GM19035 (cell line): ENCODE results near the gene NRXN3.

Experiments
- ATAC-seq: cut with Tn5 transposase; IDR thresholded peaks from one replicate; pipeline ENCODE4 v1.9.1; 2021; ENCODE audit not compliant: unreplicated experiment

Gene NRXN3

GRCh38 chr14:78701246-78701645 is 531.1 kb downstream of the NRXN3 start:
- no peak for ATAC-seq

DNA sequence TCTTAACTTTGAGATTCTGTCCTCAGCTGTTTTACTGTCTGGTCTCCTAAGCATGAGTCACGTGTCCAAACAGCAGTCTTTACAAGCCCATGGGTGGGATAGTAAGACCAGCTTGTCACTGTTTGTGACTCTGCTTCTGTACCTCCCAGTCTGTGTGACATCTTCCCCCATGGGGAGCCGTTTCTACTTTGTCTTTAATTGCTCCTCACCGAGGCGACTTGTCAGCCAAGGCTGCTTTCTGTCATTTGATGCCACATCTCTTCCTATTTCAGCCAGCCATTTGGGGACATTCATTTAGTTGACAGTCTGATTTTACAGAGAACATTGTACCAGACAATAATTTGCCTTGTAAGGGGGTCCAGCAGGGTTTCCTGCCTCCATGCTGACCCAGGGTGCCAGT is 534.8 kb downstream of the NRXN3 start:
- no peak for ATAC-seq

DNA sequence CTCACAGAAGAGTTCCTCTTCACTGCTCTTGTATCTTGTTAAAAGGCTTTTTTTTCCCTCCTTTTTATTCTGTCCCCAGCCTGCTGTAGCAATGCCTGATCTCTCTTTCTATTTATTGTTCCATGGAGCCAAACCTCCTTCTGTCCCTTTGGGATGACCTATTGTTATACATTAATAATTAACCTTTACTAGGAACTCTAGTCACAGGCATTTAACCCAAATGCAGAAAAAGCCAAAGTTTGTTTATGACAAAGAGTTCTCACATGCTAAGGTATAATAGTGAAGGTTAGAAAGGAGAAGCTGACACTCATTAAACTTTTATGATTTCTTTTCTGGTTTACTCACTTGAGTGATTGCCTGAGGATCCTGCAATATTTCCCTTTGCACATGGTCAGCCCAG is 535.8 kb downstream of the NRXN3 start:
- ATAC-seq = no peak

DNA sequence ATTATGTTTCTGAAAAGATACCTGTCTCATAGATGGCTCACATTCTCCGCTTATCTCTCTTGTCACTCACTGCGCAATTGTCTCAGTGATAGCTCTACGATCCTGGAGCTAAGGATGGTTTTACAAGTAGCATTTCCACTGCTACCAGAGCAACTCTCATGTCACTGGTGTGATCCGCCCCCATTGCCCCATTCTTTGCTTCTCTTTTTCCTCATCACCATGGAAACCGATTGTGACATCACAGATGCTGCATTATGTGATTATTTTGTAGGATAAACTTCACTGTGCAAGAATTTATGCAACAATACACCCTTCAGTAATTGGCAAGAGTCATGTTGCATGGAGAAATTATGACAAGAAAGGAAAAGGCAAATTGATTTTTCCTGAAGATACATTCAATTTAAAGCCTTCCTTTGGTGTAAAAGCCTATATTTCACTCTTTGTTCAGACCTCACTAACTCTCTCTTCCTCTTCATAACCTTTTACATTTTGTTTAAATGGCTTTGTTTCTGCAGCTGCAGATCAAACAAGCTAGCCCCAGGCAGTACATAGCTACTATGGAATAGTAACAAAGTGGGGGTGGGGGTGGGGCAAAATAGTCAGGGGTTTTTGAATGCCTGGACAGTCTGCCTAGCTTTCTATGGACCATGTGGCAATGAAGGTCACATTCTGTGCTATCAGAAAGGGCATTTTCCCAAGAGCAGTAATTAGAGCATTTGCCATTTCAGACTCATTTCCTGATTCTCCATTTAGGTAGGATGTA is 539.8 kb downstream of the NRXN3 start:
- ATAC-seq = no peak

DNA sequence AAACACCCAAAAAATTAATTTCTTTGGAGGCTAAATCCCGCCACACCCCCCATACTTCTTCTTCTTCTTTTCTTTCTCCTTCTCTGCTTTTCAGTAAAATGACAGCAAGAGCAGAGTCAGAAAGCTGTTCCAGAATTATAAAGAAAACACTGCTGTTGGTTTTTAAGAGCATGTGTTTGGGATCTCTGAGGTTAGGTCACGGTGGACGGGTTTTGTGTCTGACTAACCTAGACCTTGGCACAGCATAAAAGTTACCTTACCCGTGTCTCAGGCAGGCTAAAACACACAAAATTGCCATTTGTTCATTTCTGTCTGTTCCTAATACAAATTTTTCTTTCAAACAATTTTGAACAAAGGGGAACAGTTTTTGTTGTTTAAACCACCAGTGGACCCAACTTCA is 540.8 kb downstream of the NRXN3 start:
- ATAC-seq = no peak

GRCh38 chr14:78713716-78714115 is 543.5 kb downstream of the NRXN3 start:
- ATAC-seq = no peak

DNA sequence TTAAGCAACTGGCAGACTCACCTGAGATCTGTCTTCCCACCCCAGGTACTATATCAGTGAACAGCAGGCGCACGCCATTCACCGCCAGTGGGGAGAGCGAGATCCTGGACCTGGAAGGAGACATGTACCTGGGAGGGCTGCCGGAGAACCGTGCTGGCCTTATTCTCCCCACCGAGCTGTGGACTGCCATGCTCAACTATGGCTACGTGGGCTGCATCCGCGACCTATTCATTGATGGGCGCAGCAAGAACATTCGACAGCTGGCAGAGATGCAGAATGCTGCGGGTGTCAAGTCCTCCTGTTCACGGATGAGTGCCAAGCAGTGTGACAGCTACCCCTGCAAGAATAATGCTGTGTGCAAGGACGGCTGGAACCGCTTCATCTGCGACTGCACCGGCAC is 544.5 kb downstream of the NRXN3 start:
- no peak for ATAC-seq

DNA sequence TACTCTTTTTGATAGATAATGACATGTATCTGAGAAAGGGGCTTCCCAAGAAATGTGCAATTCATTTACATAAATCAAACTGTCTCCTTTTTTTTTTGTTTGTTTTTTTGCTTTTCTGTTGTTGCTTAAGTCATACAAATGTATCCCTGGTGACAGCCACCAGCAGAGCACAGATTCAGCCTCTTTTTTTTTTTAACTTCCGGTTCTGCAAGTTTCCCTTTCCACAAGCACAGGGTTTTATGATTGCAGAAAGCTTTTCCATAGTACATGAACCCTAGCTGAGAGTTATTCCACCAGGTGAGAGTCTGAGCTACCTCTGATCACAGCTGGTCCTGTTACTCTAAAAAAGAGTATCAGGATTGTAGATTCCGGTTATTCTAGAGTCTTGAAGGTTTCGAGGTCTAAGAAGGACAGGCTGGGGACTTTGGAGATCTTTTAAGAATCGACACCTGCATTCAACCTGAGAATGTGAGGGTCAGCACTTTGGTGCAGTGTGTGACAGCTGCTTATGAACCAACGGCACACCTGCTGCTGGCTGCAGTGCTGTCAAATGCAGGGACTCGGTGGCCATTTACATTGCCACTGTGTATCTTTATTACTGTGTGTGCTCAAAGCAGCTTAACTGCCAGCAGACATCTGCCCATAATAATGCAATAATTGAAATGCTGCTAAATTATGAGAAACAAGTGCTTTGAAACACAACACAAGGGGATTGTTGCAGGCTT is 551.7 kb downstream of the NRXN3 start:
- no peak for ATAC-seq

GRCh38 chr14:78725086-78725485 is 554.9 kb downstream of the NRXN3 start:
- no peak for ATAC-seq

GRCh38 chr14:78737116-78737515 is 566.9 kb downstream of the NRXN3 start:
- no peak for ATAC-seq

DNA sequence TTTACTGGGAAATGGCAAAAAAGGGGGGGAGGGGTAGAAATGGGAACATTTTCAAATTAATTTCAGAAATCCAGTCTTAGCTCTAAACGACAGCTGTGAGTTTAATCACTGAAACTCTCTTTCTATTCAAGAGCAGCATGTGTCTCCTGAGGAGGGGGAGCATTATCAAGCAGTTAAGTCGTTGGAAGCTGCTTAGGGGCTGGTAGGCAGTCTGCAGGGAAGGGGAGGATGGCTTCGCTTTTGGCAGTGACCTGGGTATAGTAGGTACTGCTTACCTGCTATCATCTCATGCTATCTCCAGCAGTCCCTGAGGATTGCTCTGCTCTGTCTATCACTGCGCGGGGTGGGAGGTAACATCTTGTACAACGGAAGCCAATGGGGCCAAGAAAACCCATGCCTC is 567.4 kb downstream of the NRXN3 start:
- ATAC-seq = no peak

DNA sequence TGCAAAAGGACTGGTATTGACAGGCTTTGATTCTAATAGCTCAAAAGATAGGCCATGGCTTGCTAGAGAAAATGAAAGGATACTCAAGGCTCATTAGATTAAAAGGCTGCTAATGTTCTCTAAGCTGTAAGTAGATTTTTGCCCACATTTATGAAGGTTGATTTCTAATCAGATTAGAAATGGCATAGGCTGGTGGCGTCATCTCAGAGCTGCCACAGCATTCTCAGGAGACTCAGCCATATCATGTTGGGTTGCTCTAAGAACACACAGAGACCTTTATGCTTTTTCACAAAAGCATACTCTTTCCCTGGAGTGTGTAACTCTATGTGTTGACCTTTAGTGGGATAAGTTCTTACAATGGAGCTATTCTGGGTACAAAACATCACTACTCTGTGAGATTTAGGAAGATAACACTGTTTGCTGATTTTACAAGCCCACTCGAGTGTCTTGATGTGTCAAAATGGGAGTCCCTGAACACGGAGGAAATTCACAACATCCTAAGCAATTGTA is 576.0 kb downstream of the NRXN3 start:
- no peak for ATAC-seq

GRCh38 chr14:78747813-78748212 is 577.6 kb downstream of the NRXN3 start:
- ATAC-seq = no peak

- no peak for ATAC-seq
Measured at GRCh38 chr14:78752518-78753188, 582.5 kb downstream of the NRXN3 start.

DNA sequence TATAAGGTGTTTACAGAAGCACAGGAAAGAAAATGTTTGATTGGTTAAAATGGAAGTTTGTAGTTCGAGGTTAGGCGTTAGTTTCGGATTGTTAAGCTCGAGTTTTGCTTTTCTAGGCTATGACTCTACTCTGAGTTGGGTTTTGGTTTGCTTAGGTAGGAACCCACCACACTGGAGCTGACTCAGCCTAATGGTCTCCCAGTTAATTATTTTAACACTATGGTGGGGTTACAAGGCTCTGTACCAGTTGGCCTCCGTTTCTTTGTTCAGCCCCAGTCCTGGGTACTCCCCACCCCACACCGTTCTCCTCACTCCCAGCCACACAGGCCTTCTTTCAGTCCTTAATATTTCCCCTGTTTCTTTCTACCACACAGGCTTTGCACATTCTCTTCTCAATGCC is 583.9 kb downstream of the NRXN3 start:
- no peak for ATAC-seq

DNA sequence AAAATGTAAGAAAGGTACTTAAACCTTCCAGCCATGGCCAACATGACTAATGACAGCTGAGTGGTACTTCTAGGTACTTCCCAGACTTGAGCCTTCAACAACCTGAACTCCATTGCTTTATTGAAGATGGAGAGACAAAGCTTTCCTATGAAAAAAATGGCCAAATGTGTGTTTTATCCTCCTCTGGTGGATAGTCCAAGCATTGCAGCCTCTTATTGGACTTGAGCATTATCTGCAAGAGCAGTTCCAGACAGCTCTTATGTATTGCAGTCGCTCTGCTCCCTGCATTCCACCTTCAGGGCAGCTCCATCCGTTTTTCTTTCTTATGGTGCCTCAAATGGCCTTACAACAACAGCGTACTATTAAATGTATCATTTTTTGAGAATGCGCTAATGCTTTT is 588.2 kb downstream of the NRXN3 start:
- ATAC-seq = peak; percentile 84

GRCh38 chr14:78762331-78762730 is 592.2 kb downstream of the NRXN3 start:
- ATAC-seq = no peak

- no peak for ATAC-seq
Measured at GRCh38 chr14:78763746-78764145, 593.6 kb downstream of the NRXN3 start.

DNA sequence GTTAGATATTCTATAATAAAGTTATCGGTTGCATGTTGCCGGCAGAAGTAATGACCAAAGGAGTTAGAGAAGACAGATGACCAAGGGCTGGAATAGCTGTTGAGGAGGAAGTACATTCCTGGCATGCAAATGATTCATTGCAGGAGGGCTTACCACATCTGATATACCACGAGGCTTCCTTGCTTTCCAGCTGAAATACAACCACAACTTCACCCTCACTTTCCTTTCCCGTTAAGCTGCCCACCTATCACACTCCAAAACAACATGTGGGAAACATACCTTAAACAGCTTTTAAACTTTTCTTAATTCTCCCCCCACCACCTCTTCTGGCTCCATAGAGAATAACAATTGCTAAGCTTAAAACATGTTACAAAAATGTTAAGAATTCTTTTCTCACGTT is 594.1 kb downstream of the NRXN3 start:
- ATAC-seq = no peak

DNA sequence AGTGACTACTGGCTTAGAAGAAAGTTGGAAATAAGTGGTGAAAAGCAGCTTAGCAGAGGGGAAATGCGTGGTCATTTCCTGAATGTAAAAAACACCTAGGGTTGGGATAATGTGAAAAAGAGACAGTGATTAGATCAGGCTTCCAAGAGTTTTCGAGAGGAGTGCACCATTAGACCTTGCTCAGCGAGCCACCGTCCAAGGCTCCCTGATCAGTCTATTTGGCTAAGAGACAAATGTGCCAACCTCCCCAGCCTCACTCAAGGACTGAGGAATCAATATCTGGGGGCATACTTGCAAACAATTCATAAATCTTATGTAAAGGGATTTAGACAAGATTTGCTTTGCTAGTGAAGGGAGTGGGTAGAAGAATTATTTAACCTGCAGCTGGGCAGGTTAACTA is 594.5 kb downstream of the NRXN3 start:
- ATAC-seq = no peak

- no peak for ATAC-seq
Measured at GRCh38 chr14:78767436-78767835, 597.3 kb downstream of the NRXN3 start.

DNA sequence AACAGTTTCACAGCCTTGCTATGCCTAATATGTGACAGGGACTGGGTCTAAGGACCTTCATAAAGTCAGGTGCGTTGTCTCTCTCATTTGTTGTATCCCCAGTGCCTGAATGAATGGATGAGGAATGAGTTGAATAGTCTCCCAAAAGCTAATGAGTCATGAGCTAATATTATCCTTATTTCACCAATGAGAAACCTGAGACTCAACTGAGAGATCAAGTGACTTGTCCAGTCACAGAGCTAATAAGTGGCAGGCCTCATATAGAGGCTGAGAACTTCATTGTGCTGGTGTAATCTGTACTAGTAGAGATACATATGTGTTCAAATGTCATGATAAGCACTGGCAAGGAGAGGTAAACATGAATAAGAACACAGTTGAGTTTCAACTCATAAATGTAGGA is 612.4 kb downstream of the NRXN3 start:
- ATAC-seq = no peak
